Suprapubic skin (tissue), 4 donors: ENCODE measurements around the gene EML4.

Experiments used
- CTCF ChIP-seq, 2 donors: fragments of 200-600 bp in 1 of 2; fragments of 450-650 bp in 1 of 2; sonication (generic) in 1 of 2; IDR thresholded peaks; one replicate each; pipeline ENCODE4 v1.5.1; 2016 to 2019; ENCODE audit warnings: antibody characterized with exemption in 2 of 2, mild to moderate bottlenecking in 1 of 2, moderate library complexity in 1 of 2
- POLR2A ChIP-seq, 2 donors: fragments of 450-650 bp; IDR thresholded peaks; one replicate each; pipeline ENCODE4 v1.6.1; 2017; ENCODE audit warnings: antibody characterized with exemption in 2 of 2, mild to moderate bottlenecking in 2 of 2, moderate library complexity in 2 of 2
- POLR2AphosphoS5 ChIP-seq, 3 donors: sonication (generic); formaldehyde crosslinking; IDR thresholded peaks; one replicate each; pipeline ENCODE4 v1.6.1; 2017; ENCODE audit warnings: antibody characterized with exemption in 3 of 3

GRCh38 chr2:42329736-42330135, 160.6 kb downstream of the EML4 start:
- TF ChIP-seq POLR2A (IDR thresholded peaks at IDR 0.05) (no peak), CTCF (IDR thresholded peaks at IDR 0.05) (no peak), POLR2AphosphoS5 (IDR thresholded peaks at IDR 0.05) (no peak)
